Measurements from ENCODE around the gene RUBCN. TPM values are rescaled to one million over a fixed set of nuclear protein-coding genes. Genes with fewer than 3 reads are reported as not detected.

RUBCN gene
- 8.6 to 9.9 TPM (median 9.2 TPM) in 5 replicates for total RNA-seq (2022; extraction: Qiagen RNA extraction; ENCODE audit: low read depth)

DNA sequence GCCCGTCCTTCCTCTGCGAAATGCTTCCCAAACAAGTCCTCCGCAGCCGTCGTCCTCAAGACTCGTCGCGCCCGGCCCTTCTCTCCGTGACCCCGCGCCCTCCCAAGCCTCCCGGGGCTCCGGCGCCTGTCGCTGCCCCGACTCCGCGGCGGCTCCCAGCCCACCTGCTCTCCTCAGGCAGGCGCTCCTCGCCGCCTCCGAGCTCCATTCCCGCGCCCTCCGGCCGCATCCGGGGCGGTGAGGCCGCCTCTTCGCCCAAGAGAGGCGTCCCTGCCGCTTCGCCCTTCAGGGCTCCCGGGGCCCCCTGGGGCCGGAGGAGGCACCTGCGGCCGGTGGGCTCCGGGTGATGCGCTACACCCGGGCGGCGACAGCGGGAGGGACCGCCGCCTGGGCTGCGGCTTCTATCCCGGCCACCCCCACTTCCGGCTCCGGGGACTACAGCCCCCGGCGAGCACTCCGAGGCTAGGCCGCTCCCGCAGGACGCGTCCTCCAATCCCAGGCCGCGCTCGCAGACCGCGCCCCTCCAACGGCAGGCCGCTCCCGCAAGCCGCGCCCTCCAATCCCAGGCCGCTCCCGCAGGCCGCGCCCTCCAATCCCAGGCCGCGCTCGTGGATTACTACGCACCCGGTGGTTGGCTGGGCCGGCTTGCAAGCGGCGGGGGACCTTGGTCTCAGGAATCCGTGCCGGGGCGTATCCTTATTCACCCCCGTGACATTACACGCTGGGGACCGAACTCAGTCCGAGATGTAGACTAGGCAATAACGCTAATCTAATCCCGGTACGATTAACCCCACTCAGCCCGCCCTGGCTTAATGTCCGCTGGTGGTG, at the start of gene RUBCN:
Gene RUBCN (minus strand): TSS at position 414 of the 828 bp plus-strand sequence. CDS start 185 bp downstream, at position 229.

DNA sequence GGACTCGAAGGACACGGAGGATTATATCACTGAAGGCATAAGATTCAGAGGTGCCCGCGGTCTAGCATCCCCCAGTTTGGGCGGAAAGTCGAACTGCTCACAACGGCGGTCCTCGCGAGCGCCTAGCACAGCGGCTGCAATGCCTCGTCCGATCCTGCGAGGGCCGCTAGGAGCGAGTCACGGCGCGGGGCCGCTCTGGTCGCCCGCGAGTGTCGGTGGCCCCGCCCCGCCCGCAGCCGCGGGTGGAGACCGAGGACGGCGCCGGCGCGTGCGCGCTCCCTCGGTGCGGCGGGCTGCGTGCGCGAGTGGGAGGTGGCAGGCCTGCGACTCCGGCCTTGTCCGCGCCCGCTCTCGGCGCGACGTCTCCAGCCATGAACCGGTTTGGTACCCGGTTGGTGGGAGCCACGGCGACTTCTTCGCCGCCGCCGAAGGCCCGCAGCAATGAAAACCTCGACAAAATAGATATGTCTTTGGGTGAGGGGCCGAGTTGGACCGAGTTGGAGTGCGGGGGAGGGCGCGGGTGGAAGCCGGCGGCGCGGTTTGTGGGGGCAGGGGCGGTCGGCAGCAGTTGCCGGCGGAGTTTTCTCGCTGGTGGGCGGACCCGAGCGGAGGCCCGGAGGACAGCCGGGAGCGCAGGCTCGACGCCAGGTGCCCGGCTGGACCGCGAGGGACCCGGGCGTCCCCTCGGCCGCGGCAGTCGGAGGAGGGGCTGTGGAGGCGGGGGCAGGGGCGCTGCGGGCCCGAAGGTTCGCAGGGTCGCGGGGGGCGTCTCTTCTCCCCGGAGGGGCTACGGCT, 13.1 kb upstream of the RUBCN start, which contains the start of gene FYTTD1:
Gene FYTTD1 (plus strand): TSS at position 283 of the 795 bp plus-strand sequence. CDS start 89 bp downstream, at position 372.

Other genes with a start within 250 kb of the RUBCN start
- gene BDH1, start 180.9 kb downstream of the RUBCN start, total RNA-seq (2022; extraction: Qiagen RNA extraction; ENCODE audit: low read depth) = 2.5 to 3.7 TPM (median 2.9 TPM) in 5 replicates
- gene FYTTD1, start 13.0 kb upstream of the RUBCN start, total RNA-seq (2022; extraction: Qiagen RNA extraction; ENCODE audit: low read depth) = 25.6 to 35.4 TPM (median 28.5 TPM) in 5 replicates
- 13.2 to 18.1 TPM (median 16.8 TPM) in 5 replicates for gene LRCH3, start 54.4 kb upstream of the RUBCN start, total RNA-seq (2022; extraction: Qiagen RNA extraction; ENCODE audit: low read depth)
- 938 to 1,114 TPM (median 1,088 TPM) in 5 replicates for gene RPL35A, start 213.3 kb upstream of the RUBCN start, total RNA-seq (2022; extraction: Qiagen RNA extraction; ENCODE audit: low read depth)
- 1.9 to 2.7 TPM (median 2.6 TPM) in 5 replicates for gene LMLN, start 223.3 kb upstream of the RUBCN start, total RNA-seq (2022; extraction: Qiagen RNA extraction; ENCODE audit: low read depth)